Mammary epithelial cell (primary cell): ENCODE data around the gene GORAB.

Experiments
- CTCF ChIP-seq, 2 donors: IDR thresholded peaks in 1 of 2; conservative IDR thresholded peaks in 1 of 2; 2 replicates each; pipeline ENCODE4 v1.5.1; 2011 to 2012; ENCODE audit warnings: inconsistent platforms in 2 of 2, low read length in 2 of 2, mild to moderate bottlenecking in 2 of 2, control low read depth in 1 of 2, low read depth in 1 of 2; ENCODE audit not compliant: insufficient read depth in 1 of 2; ENCODE audit errors: extremely low read depth in 1 of 2
- EZH2 ChIP-seq: IDR thresholded peaks from 2 replicates; pipeline ENCODE4 v1.6.1; 2012; ENCODE audit warnings: low read length, inconsistent platforms, borderline replicate concordance

- TF ChIP-seq CTCF (conservative IDR thresholded peaks at IDR 0.05 in 1 of 2, IDR thresholded peaks at IDR 0.05 in 1 of 2; ENCODE audit: extremely low read depth in 1 of 2, insufficient read depth in 1 of 2, low read depth in 1 of 2, low read length in 2 of 2) (no peak), EZH2 (no peak)
Observed at GRCh38 chr1:170548497-170548896, 16.5 kb downstream of the GORAB start.
